Pancreas (tissue), 10 donors: ENCODE results near the gene PDHB. TPM values are rescaled to one million over a fixed set of nuclear protein-coding genes. Genes with fewer than 3 reads are reported as not detected.

ENCODE experiments used
- ATAC-seq, 4 donors: fragments of 200-7000 bp; cut with Tn5 transposase; one replicate each; pipeline versions ENCODE4 v1.8.0 to v1.9.1; 2020; ENCODE audit warnings: mild to moderate bottlenecking in 4 of 4, moderate library complexity in 4 of 4
- DNase-seq, 6 donors: peaks; one replicate each; pipeline ENCODE4 v3.0.0-alpha.2; 2020
- FAIRE-seq: peaks from 2 replicates; lab custom pipeline; 2012; peaks lifted over from hg19 to GRCh38; lab: Jason Lieb, UNC
- H3K27ac ChIP-seq, 4 donors: fragments of 200-600 bp; sonication (generic); 1 replicate in 3 of 4; 2 replicates in 1 of 4; pipeline versions ENCODE4 v1.5.0 to v1.8.0; 2020
- H3K27me3 ChIP-seq, 4 donors: fragments of 200-600 bp; one replicate each; pipeline ENCODE4 v1.8.0; 2021
- H3K36me3 ChIP-seq, 3 donors: fragments of 200-600 bp; sonication (generic) in 1 of 3; one replicate each; pipeline versions ENCODE4 v1.5.0 to v1.8.0; 2020 to 2021
- H3K4me1 ChIP-seq, 3 donors: fragments of 200-600 bp; one replicate each; pipeline ENCODE4 v1.8.0; 2021
- H3K4me3 ChIP-seq, 4 donors: fragments of 200-600 bp; sonication (generic) in 2 of 4; one replicate each; pipeline versions ENCODE4 v1.5.0 to v1.8.0; 2020 to 2021
- H3K9me3 ChIP-seq, 4 donors: fragments of 200-600 bp; one replicate each; pipeline ENCODE4 v1.8.0; 2021
- WGBS, 2 donors: extraction: QIAGEN DNeasy Blood & Tissue Kit; methylation state at CpG; one replicate each; pipeline ENCODE4 v1.1.7; 2013; 5-methylcytosine and 5-hydroxymethylcytosine counted together
- intact Hi-C, 3 donors: fragments of 100-400 bp; cut with DNase I; formaldehyde crosslinking; loops; one replicate each; pipeline versions ENCODE4 v1.11.1 to v1.14.2; 2022
- polyA plus RNA-seq, 2 donors: library from polyadenylated mRNA; stranded (reverse); fragments of 200-250 nt; gene quantifications; one replicate each; pipeline ENCODE4 v1.2.3, GENCODE V29; 2013
- total RNA-seq, 6 donors: library from RNA; stranded (reverse); fragmentation: NEBNext Ultra II Directional in 4 of 6; extraction: Animal tissue kit (Norgen Biotek cat#: 25700) in 4 of 6; gene quantifications; one replicate each; pipeline versions ENCODE4 v1.2.1 to v1.2.4, GENCODE V29; 2021 to 2023
- TF ChIP-seq, protein P1 (sequence below), 4 donors: fragments of 200-600 bp; sonication (generic) in 3 of 4; IDR thresholded peaks; one replicate each; pipeline versions ENCODE4 v1.5.0 to v1.8.0; 2021; ENCODE audit warnings: antibody characterized with exemption in 4 of 4
- donor health status: healthy with polysubstance abuse.
- donor health status: DM: no; HTN: no; CAD: no; lungs with moderate emphysema.
- donor health status: DM: no; HTN: no; CAD: no.
- donor health status: control.
- donor health status: control.
- donor health status: Bipolar disorder and iron deficiency.
- donor health status: DM: yes; HTN: yes; CAD: no.
- donor health status: DM: no; HTN: no; CAD: no.
- donor health status: DM: no; HTN: no; CAD: no.
- donor health status: DM: yes; HTN: yes; CAD: no.

The PDHB gene
- total and polyA plus RNA-seq, 8 donors = 17.7 to 44.9 (median 25.7) TPM

DNA sequence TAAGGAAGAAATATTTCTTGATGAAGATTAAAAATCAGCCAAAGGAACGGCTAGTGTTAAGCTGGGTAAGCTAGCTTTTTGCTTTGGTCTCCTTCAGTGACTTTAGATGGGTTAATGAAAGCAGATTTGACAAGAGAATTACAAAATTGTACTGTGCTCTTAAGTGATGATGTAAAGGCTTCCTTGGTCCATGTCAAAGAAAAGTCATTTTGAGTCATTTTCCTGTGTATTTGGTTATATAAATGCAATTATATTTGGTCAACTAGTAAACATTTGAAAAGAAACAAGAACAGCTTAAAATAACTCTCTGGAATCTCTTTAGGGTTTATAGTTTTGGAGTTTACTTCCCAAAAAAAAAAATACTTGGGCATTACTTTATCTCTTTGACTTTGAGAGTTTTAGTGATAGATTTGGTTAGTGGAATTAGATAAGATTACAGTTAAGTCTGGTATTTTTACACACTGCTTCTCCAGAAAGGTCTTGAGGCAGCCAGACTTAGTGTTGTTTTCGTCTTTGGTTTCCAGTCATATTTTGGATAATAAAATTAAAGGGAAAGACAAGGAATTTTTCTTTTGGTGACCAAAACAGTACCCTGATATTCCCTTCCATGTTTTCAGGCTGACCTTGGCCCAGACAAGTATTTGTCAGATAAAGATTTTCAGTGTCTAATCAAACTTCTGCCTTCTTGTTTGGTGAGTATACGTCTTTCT lies 42.3 kb downstream of the PDHB start:
- Histone ChIP-seq H3K36me3 (peaks cover 0 to 5% (median 0%) of the 10 kb centered on the region in 3 donors), H3K4me1 (peaks cover 0 to 6% (median 0%) of the 10 kb centered on the region in 3 donors), H3K27ac (no peak overlapping the region), H3K4me3 (no peak overlapping the region), H3K9me3 (no peaks in the 10 kb centered on the region), H3K27me3 (no peaks in the 10 kb centered on the region)
- 32 to 35% methylated on average over 3 of the region's 3 CpGs for WGBS, 2 donors
- TF ChIP-seq, protein P1, sequence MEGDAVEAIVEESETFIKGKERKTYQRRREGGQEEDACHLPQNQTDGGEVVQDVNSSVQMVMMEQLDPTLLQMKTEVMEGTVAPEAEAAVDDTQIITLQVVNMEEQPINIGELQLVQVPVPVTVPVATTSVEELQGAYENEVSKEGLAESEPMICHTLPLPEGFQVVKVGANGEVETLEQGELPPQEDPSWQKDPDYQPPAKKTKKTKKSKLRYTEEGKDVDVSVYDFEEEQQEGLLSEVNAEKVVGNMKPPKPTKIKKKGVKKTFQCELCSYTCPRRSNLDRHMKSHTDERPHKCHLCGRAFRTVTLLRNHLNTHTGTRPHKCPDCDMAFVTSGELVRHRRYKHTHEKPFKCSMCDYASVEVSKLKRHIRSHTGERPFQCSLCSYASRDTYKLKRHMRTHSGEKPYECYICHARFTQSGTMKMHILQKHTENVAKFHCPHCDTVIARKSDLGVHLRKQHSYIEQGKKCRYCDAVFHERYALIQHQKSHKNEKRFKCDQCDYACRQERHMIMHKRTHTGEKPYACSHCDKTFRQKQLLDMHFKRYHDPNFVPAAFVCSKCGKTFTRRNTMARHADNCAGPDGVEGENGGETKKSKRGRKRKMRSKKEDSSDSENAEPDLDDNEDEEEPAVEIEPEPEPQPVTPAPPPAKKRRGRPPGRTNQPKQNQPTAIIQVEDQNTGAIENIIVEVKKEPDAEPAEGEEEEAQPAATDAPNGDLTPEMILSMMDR (IDR thresholded peaks at IDR 0.05) = no peak
- ATAC-seq (no peak), FAIRE-seq (peak; percentile 39), DNase-seq (no peak)
- intact Hi-C loops = no loop called here

DNA sequence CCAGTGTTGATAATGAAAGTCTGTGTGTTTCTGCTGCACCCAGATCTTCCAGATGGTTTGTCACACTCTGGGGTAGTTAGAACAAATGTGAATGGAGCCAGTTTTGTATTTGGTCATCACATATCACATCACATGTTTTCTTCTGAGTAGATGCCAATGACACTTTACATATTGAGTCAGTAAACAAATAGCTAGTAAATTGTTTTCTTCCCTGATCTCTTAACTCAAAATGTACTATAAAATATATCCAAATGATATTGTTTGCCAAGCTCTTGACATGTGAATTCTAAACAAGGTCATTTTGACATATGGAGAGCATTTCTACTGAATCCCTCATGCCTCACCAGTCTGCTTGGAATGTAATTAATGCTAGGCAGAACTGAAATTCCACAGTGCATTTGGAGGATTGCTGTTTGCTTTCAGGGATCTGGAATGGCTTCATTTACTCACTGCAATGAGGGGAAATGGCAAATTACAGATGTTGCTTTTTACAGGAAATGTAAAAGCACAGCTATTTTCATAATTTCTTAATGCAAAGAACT lies 45.0 kb downstream of the PDHB start:
- no peaks in the 10 kb centered on the region for H3K27me3 ChIP-seq
- H3K27ac ChIP-seq = peak overlapping the region in 1 of 4 donors; percentile 0
- H3K4me3 ChIP-seq = no peak overlapping the region
- DNase-seq = no peak
- no peak for FAIRE-seq
- peaks cover 0 to 15% (median 7%) of the 10 kb centered on the region in 3 donors for H3K4me1 ChIP-seq
- H3K9me3 ChIP-seq = no peaks in the 10 kb centered on the region
- intact Hi-C loops = no loop called here
- TF ChIP-seq, protein P1 (IDR thresholded peaks at IDR 0.05) = no peak
- ATAC-seq = peak in 3 of 4 donors; percentile 27 to 45 (median 43)
- no peaks in the 10 kb centered on the region for H3K36me3 ChIP-seq

DNA sequence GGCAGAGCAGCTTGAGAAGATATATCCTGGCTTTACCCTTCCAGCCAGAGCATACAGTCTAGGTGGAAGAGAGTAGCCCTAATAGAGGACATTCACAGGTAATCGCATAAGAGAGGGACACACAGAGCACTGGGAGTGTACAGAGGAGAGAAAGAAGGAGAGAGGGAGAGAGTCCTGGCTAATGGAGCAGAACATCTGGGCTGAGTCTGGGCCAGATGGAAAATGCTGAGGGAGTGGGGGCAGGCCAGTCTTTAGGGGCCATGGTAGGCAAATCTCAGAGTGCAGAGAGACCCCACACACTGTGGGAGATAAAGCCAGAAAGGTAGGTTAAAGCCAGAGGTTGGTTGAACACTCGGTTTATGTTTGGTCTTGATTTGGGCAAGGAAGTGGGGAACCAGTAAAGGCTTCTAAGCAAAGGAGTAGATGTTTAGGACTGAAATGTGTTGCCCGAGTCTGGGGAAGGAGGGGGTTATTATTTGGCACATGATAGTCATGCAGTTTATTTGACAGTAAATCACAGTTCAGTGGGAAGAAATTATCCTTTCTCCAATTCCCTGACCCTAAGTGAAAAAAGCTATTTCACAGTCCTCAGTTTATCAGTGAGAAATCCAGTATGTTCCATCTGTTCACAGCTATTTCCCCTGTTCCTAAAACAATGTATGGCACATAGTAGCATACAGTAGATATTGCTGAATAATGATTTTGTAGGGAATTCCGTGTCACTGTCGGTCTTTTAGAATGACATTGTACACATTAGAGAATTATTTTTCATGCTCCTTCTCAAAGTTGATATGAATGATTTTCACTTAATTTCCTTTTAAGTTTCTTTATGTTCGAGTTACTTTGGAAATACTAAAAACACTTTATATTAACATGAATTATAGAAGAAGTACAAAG lies 45.7 kb downstream of the PDHB start:
- DNase-seq = no peak
- FAIRE-seq = no peak
- 73 to 75% methylated on average over 6 of the region's 6 CpGs for WGBS, 2 donors
- no peaks in the 10 kb centered on the region for H3K36me3 ChIP-seq
- no peak overlapping the region for H3K27ac ChIP-seq
- ATAC-seq = no peak
- H3K9me3 ChIP-seq = no peaks in the 10 kb centered on the region
- H3K4me3 ChIP-seq = no peak overlapping the region
- intact Hi-C loops = no loop called here
- H3K27me3 ChIP-seq = no peaks in the 10 kb centered on the region
- peaks cover 0 to 23% (median 14%) of the 10 kb centered on the region in 3 donors for H3K4me1 ChIP-seq
- TF ChIP-seq, protein P1 (IDR thresholded peaks at IDR 0.05) = no peak

DNA sequence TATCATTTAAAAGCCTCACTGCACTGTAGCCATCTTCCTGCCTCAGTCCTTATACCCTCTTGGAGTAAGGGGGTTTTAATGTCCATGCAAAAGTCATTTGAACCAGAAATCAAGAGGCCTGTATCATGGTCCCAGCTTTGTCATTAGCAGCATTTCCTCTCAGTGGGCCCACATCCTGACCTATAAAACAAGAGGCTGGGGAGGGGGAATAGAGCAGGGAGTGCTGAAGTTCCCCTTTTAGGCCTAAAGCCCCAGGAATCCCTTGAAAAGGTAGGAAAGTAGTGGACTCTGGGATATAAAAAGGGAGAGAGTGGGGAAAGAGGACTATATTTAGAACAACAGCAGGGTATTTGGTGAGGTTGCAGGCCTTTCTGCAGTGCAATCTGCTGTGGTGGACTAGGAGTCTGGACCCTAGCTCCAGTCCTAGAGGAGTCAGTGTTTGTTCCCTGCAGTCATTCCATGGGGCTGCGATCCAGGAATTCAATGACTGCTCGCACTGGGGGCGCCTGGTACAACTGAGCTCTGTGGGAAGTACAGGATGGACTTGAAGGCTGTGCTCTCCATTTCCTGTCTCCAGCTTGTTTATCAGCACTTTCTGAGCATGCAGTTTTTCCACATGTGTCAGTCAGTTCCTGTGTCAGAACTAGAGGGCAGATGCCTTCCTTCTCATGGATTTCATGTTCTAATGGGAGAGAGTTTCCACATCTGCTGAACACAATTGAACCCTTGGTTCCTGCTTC lies 46.8 kb downstream of the PDHB start:
- Histone ChIP-seq H3K27ac (no peak overlapping the region), H3K36me3 (no peaks in the 10 kb centered on the region), H3K9me3 (no peaks in the 10 kb centered on the region), H3K4me3 (no peak overlapping the region), H3K27me3 (no peaks in the 10 kb centered on the region), H3K4me1 (peaks cover 0 to 21% (median 16%) of the 10 kb centered on the region in 3 donors)
- FAIRE-seq (no peak), ATAC-seq (no peak), DNase-seq (no peak)
- TF ChIP-seq, protein P1 (IDR thresholded peaks at IDR 0.05) = no peak
- 79 to 90% methylated on average over 3 of the region's 3 CpGs for WGBS, 2 donors
- intact Hi-C loops = no loop called here
